ENCODE data around the gene SETD7. TPM values are rescaled to one million over a fixed set of nuclear protein-coding genes. Genes with fewer than 3 reads are reported as not detected.

SETD7 gene
- total RNA-seq, 4 donors from 2014 or later: 19.7 to 31.3 (median 24.8) TPM

- Histone ChIP-seq H3K4me1 (no peaks in the 10 kb centered on the region), H3K27ac (peak overlapping the region in 1 of 4 donors; percentile 3), H3K27me3 (peaks cover 5% of the 10 kb centered on the region), H3K36me3 (no peaks in the 10 kb centered on the region), H3K4me3 (no peak overlapping the region), H3K9me3 (no peaks in the 10 kb centered on the region)
- intact Hi-C loops (cut with DNase I; ENCODE audit: low total_unique reads) (no loop called here), in situ Hi-C loops (cut with MboI; ENCODE audit: low pct_ligation_motif_present in 1 of 4, low pct_unique_long_range_greater_than_20kb in 1 of 4, low sequenced_read_pairs in 3 of 4) (no loop called here)
- no peak for TF ChIP-seq EP300 (IDR thresholded peaks at IDR 0.05; ENCODE audit: low read depth)
- no peak for TF ChIP-seq POLR2A (IDR thresholded peaks at IDR 0.05)
- TF ChIP-seq POLR2AphosphoS5 (IDR thresholded peaks at IDR 0.05): no peak
- TF ChIP-seq CTCF (IDR thresholded peaks at IDR 0.05): no peak
- DNase-seq: no peak
- 73 to 100% methylated on average over 1 to 3 of the region's 3 CpGs for WGBS, 2 donors (ENCODE audit: low coverage in 1 of 2)
These were observed 40.1 kb upstream of the SETD7 start for GRCh38 chr4:139596034-139596683.

- H3K4me3 ChIP-seq: no peak overlapping the region
- H3K9me3 ChIP-seq: no peaks in the 10 kb centered on the region
- H3K4me1 ChIP-seq: no peaks in the 10 kb centered on the region
- peaks cover 5% of the 10 kb centered on the region for H3K27me3 ChIP-seq
- WGBS, 2 donors (ENCODE audit: low coverage in 1 of 2): 82 to 87% methylated on average over 5 of the region's 5 CpGs
- no peak for TF ChIP-seq EP300 (IDR thresholded peaks at IDR 0.05; ENCODE audit: low read depth)
- TF ChIP-seq CTCF (IDR thresholded peaks at IDR 0.05): no peak
- no peak for TF ChIP-seq POLR2A (IDR thresholded peaks at IDR 0.05)
- TF ChIP-seq POLR2AphosphoS5 (IDR thresholded peaks at IDR 0.05): no peak
- no peak for DNase-seq
- intact Hi-C loops (cut with DNase I; ENCODE audit: low total_unique reads): no loop called here
- no peaks in the 10 kb centered on the region for H3K36me3 ChIP-seq
- no peak overlapping the region for H3K27ac ChIP-seq
- in situ Hi-C loops (cut with MboI; ENCODE audit: low pct_ligation_motif_present in 1 of 4, low pct_unique_long_range_greater_than_20kb in 1 of 4, low sequenced_read_pairs in 3 of 4): no loop called here
These were observed 38.7 kb upstream of the SETD7 start for GRCh38 chr4:139594591-139595185.

DNA sequence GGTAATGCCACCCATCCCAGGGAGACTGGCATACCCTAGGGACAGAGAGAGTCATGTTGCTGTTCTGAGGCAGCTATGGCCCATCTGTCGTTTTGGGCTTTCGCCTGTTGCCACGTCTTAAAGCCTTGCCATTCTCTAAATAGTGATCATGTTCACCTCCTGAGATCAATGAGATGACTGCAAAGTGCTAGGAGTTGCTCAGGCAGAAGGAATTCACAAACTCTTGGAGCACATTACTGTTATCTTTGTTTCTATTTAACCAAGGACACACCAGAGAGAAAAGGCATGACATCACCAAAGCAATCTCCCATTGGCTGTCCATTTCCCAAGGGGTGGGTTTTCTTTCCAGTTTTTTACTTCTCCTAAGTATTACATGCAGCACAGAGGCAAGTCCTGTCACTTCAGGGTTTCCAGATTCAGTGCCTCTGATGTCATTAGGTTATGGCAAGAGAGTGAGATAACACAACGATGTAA lies 37.1 kb upstream of the SETD7 start:
- TF ChIP-seq POLR2A (IDR thresholded peaks at IDR 0.05): no peak
- TF ChIP-seq EP300 (IDR thresholded peaks at IDR 0.05; ENCODE audit: low read depth): no peak
- no peak for TF ChIP-seq POLR2AphosphoS5 (IDR thresholded peaks at IDR 0.05)
- TF ChIP-seq CTCF (IDR thresholded peaks at IDR 0.05): no peak

GRCh38 chr4:139589336-139590018 lies 33.5 kb upstream of the SETD7 start:
- in situ Hi-C loops (cut with MboI; ENCODE audit: low pct_ligation_motif_present in 1 of 4, low pct_unique_long_range_greater_than_20kb in 1 of 4, low sequenced_read_pairs in 3 of 4) (no loop called here), intact Hi-C loops (cut with DNase I; ENCODE audit: low total_unique reads) (no loop called here)
- WGBS, 2 donors (ENCODE audit: low coverage in 1 of 2): 88% methylated on average over 1 of the region's 1 CpG; no CpG with 5 or more reads in 1 of the 2 donors
- Histone ChIP-seq H3K4me1 (no peaks in the 10 kb centered on the region), H3K27ac (no peak overlapping the region), H3K4me3 (no peak overlapping the region), H3K36me3 (no peaks in the 10 kb centered on the region), H3K9me3 (no peaks in the 10 kb centered on the region), H3K27me3 (no peaks in the 10 kb centered on the region)
- no peak for TF ChIP-seq POLR2AphosphoS5 (IDR thresholded peaks at IDR 0.05)
- DNase-seq: no peak

More for the DNA sequence above, 37.1 kb upstream of the SETD7 start:
- H3K36me3 ChIP-seq: no peaks in the 10 kb centered on the region
- peaks cover 5% of the 10 kb centered on the region for H3K27me3 ChIP-seq
- 38 to 75% methylated on average over 1 to 4 of the region's 4 CpGs for WGBS, 2 donors (ENCODE audit: low coverage in 1 of 2)
- H3K4me3 ChIP-seq: no peak overlapping the region
- intact Hi-C loops (cut with DNase I; ENCODE audit: low total_unique reads) (no loop called here), in situ Hi-C loops (cut with MboI; ENCODE audit: low pct_ligation_motif_present in 1 of 4, low pct_unique_long_range_greater_than_20kb in 1 of 4, low sequenced_read_pairs in 3 of 4) (no loop called here)
- no peak for DNase-seq
- no peaks in the 10 kb centered on the region for H3K4me1 ChIP-seq
- no peak overlapping the region for H3K27ac ChIP-seq
- no peaks in the 10 kb centered on the region for H3K9me3 ChIP-seq
